ENCODE results near the gene LYRM4.
"Not testable (repeated sequence)": the region's sequence is repeated elsewhere in the genome, so short reads cannot be mapped to it uniquely, and the experiment has no call there.

Gene LYRM4

DNA sequence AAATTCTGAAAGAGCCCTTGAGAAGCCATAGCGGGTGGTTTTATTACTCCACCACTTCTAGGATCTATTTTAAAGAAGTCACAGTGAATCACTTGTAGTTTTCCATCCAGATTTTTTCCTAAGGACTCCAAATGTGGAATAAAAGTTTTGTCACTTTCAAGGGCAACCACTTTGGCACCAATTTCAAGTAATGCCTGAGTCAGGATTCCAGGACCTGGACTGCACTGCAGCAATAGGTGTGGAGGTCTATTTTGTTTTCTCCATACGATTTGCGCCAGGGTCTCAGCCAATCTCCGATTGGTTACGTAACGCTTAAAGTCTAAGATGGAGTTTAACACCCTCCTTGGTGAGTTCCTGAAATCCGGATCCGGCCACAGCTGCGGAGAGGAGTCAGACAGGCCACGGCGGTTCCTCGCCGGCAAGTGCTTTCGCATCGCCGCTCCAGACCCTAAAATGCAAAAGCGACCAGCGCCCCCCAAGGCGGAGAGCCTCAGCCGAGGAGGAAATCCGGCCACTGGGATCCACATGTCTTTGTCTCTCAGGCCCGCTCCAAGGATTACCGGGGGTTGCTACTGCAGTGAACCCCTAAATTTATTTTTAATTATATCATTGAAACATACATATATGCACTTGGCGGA, 194.2 kb downstream of the LYRM4 start:
- DNase-seq: no peak

GRCh38 chr6:5063617-5064016, 197.1 kb downstream of the LYRM4 start:
- DNase-seq: no peak

DNA sequence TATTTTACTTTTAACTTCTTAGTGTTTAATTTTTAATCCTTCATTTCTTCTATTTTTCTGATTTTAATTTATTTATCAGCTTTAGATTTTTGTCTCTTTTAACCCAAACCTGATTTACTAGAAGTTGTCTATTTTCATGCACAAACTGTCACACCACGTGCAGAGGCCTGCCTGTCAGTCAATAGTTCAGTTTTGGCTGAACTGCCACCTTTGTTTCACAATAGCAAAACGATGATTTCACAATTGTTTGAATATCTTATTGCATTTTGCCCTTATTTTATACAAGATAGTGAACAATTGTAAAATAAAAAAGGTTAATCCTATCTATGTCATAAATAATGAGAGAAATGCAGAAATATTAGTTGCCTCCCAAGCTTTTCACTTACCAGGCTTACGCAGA, 199.6 kb downstream of the LYRM4 start:
- no peak for DNase-seq

- not testable (repeated sequence) for DNase-seq
These were observed 200.3 kb downstream of the LYRM4 start for GRCh38 chr6:5060439-5060838.

DNA sequence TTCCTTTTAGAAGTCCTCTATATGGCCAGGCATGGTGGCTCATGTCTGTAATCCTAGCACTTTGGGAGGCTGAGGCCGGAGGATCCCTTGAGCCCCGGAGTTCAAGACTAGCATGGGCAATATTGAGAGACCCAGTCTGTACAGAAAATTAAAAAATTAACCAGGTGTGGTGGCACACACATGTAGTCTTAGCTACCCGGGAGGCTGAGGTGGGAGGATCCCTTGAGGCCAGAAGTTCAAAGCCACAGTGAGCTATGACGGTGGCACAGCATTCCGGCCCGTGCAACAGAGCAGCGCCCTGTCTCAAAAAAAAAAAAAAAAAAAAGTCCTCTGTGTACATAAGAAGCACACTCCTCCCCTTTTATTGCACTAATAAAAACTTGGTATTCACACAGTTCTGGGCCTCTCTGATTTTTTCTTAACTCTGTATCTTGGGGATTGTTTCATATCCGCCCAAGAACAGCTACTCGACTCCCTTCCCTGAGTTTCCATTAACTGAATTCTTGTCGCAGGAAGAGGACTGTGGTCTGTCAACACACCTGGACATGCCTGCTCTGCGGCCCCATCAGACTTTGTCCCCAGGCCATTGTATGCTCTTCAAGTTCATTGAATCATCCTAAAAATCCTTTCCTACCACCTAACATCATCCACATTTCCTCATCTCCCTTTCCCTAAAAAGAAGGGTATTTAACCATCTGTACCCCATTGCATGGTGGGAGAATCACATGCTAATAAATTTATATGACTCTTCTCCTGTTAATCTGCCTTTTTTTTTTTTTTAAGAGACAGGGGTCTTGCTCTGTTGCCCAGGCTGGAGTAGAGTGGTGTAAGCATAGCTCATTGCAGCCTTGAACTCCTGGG, 201.5 kb downstream of the LYRM4 start:
- no peak for DNase-seq

Data from stimulated activated CD4-positive, alpha-beta T cell treated with anti-CD3 and anti-CD28 coated beads, Interleukin-4, amount 100 ng/mL, for 24 hours (primary cell).